ENCODE data around the gene IGF2BP2.

GRCh38 chr3:185712337-185712736 is 112.5 kb downstream of the IGF2BP2 start:
- no peak for TF ChIP-seq CTCF (IDR thresholded peaks at IDR 0.05)
- no peak for TF ChIP-seq SIN3A (IDR thresholded peaks at IDR 0.05; ENCODE audit: borderline replicate concordance, insufficient read depth, low read depth, low read length)
